Stimulated activated naive CD4-positive, alpha-beta T cell treated with Interleukin-2 at 50 U/mL for 16 hours (primary cell): ENCODE measurements around the gene SNX32.

Experiments
- DNase-seq: peaks from one replicate; lab custom pipeline; 2025; lab: John Stamatoyannopoulos, UW

The SNX32 gene

GRCh38 chr11:65797711-65798110 lies 36.1 kb upstream of the SNX32 start:
- no peak for DNase-seq

GRCh38 chr11:65798882-65799281 lies 34.9 kb upstream of the SNX32 start:
- DNase-seq, result no peak

GRCh38 chr11:65801153-65801987 lies 32.4 kb upstream of the SNX32 start:
- DNase-seq, result no peak

GRCh38 chr11:65802841-65803240 lies 30.9 kb upstream of the SNX32 start:
- DNase-seq, result no peak

GRCh38 chr11:65803797-65804492 lies 29.8 kb upstream of the SNX32 start:
- DNase-seq, result no peak

- DNase-seq, result no peak
Measured at GRCh38 chr11:65806979-65807378, 26.8 kb upstream of the SNX32 start.

- no peak for DNase-seq
Measured at GRCh38 chr11:65808744-65809341, 24.9 kb upstream of the SNX32 start.

- no peak for DNase-seq
Measured at GRCh38 chr11:65809496-65809895, 24.3 kb upstream of the SNX32 start.

GRCh38 chr11:65810046-65810868 lies 23.5 kb upstream of the SNX32 start:
- DNase-seq, result no peak

GRCh38 chr11:65811764-65812475 lies 21.8 kb upstream of the SNX32 start:
- no peak for DNase-seq

GRCh38 chr11:65814131-65814985 lies 19.4 kb upstream of the SNX32 start:
- DNase-seq, result no peak

- DNase-seq, result no peak
Measured at GRCh38 chr11:65814986-65815565, 18.7 kb upstream of the SNX32 start.

- no peak for DNase-seq
Measured at GRCh38 chr11:65816696-65817095, 17.1 kb upstream of the SNX32 start.

GRCh38 chr11:65817312-65817834 lies 16.4 kb upstream of the SNX32 start:
- DNase-seq, result no peak

GRCh38 chr11:65817835-65818680 lies 15.7 kb upstream of the SNX32 start:
- DNase-seq, result peak; percentile 91

- DNase-seq, result no peak
Measured at GRCh38 chr11:65821107-65821506, 12.7 kb upstream of the SNX32 start.

- DNase-seq, result no peak
Measured at GRCh38 chr11:65822776-65823528, 10.8 kb upstream of the SNX32 start.
